D341Med (cell line): ENCODE data around the gene ZDHHC3.
"Not testable (repeated sequence)": the region's sequence is repeated elsewhere in the genome, so short reads cannot be mapped to it uniquely, and the experiment has no call there.

ENCODE experiments used
- DNase-seq: peaks from one replicate; pipeline ENCODE4 v3.0.0; 2012; ENCODE audit warnings: low spot score

The ZDHHC3 gene

GRCh38 chr3:44995142-44995770, 19.3 kb upstream of the ZDHHC3 start:
- DNase-seq, result peak; percentile 67

GRCh38 chr3:44993471-44994205, 17.7 kb upstream of the ZDHHC3 start:
- DNase-seq, result no peak

DNA sequence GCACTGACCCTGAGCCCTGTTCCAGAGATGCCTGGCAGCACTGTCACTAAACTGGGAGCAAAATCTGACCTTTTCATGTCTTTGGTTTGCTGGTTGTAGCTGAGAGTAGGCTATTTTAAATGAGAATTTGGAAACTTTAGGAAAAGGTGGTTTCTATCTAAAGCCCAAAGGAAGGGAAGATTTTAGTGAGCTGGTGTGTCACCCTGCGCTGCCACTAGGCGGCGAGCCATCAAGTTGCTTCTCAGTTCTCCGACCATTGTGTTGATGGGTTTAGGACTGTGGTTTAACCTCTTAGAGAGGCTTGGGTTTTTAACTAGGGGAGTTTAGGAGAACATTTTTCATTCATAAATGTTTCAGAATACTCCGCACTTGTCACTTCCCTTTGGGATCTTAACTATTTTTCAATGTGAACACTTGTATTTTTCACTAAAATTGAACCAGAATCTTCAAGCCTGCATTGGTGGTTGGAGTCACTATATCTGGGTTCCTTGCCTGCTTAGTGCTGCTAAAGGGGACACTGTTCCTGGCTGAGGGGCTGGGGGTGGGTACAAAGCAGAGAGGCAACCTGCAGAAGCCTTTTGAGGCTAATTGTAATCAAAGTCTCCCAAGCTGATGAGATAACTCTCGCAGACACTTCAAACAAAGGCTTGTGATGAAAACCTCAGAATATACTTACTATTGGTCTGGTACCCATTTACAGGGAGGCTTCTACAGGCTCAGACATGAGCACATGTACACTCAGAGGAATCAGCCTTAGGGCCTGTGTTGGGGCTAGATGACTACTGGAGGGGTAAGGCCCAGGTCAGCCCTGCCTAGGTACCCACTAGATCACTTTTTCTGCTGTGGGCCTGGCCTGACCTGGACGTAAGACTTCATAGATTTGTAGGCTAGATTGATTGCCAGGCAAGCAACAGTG, 16.8 kb upstream of the ZDHHC3 start:
- DNase-seq, result peak; percentile 57

GRCh38 chr3:44991326-44991725, 15.4 kb upstream of the ZDHHC3 start:
- no peak for DNase-seq

- no peak for DNase-seq
Measured at GRCh38 chr3:44989636-44990373, 13.8 kb upstream of the ZDHHC3 start.

GRCh38 chr3:44989141-44989540, 13.2 kb upstream of the ZDHHC3 start:
- no peak for DNase-seq

DNA sequence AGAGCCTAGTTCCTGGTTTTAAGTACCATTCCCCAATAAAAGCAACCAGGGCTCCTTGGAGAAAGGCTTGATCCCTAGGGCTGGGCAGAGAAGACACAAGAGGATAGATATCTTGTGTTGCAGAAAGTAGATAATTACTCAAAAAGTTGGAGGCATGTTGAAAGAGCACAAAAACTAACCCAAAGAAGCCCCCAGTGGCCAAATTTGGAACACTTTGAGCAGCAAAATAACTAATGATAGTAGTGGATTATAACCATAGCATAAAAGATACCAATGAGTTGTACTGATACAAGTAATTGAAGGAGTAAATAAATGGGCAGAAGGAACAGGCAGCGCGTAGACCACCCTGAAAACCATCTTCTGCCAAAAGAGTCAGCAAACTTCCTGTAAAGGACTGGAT, 12.1 kb upstream of the ZDHHC3 start:
- DNase-seq, result no peak

DNA sequence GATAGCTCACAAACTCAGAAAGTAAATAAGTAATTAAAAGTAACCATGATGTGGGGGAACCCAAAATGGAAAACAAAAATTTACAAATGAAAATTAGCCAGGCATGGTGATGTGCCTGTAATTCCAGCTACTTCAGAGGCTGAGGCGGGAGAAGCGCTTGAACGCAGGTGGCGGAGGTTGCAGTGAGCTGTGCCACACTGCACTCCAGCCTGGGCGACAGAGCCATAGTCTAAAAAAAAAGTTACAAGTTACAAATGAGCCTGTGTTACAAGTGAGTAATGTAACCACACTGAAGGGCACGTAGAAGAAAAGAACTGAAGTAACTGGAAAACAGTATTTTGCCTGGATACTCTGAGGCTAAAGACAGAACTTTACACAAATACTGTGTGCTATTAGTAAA, 11.4 kb upstream of the ZDHHC3 start:
- no peak for DNase-seq

GRCh38 chr3:44986330-44986729, 10.4 kb upstream of the ZDHHC3 start:
- not testable (repeated sequence) for DNase-seq

- no peak for DNase-seq
Measured at GRCh38 chr3:44984335-44984734, 8.4 kb upstream of the ZDHHC3 start.

DNA sequence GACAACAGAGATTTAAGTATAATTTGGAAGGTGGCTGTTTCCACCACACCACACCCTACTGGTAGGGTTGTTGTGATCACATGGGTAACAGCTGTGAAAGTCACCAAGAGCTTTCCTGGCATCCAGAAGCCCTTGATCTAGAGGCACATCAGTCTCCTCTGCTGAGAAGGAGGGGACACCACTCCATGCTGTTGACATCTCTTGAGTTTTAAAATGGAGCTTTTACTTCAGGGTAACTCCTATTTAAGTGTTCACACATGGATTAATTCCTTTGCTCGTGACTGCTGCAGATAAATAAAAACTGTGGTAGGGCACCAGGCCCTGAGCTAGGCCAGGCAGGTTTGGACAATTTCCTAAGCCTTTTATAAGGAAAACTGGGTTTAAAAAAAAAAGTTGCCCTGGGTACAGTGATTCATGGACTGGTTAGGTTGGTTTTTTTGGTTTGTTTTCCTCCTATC, 7.5 kb upstream of the ZDHHC3 start:
- no peak for DNase-seq

DNA sequence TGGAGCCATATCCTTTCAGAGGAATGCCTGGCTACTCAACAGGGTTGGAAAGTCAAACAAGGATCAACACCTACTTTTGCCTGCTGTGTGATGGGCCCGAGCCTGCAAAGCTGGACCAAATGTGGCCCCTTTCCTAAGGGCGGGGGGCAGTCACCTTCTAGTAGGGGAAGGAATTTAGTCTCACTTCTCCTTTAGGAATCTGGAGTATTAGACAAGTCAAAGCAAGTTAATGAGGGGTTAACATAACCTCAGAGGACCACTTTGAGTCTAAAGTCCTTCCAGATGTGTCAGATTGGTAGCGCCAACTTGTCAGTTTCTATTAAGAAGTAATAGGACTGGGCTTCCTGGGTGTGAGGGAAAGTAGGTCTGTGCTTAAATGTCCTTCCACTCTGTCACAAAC, 6.8 kb upstream of the ZDHHC3 start:
- no peak for DNase-seq

DNA sequence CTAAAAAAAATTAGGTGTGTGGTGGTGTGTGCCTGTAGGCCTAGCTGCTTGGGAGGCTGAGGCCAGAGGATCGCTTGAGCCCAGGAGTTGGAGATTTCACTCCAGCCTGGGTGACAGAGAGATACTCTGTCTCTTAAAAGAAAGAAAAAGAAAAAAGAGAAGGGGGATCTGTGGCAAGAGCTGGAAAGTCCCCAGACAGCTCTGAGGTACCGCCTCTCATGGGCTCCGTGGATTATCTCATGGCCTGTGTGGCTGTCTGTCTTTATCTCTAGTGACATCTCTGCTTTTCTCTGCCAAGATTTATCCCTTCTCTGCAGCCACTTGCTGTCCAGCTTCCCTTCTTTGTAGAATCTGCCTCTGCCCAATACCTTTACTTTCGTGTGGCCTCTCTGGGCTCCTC, 5.8 kb upstream of the ZDHHC3 start:
- no peak for DNase-seq

GRCh38 chr3:44981220-44981619, 5.2 kb upstream of the ZDHHC3 start:
- no peak for DNase-seq

- DNase-seq, result no peak
Measured at GRCh38 chr3:44974416-44974815, 1.6 kb downstream of the ZDHHC3 start.

- no peak for DNase-seq
Measured at GRCh38 chr3:44970926-44971490, 5.0 kb downstream of the ZDHHC3 start.

DNA sequence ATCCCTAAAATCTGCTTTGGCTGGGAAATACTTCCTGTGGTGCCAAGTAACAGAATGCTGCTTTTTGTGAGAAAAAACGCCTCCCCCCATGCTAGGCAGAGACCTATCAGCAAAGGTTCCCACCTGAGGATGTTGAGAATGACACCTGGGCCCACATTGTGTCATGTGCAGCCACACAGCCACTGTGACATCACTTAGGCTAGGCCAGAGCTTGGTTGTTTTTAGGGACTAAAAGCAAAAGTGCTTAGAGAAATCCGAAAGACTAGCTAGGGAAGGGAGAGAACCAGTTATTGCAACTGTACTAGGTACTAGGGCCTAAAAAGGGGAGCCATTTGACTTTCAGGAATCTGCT, 6.2 kb downstream of the ZDHHC3 start:
- no peak for DNase-seq

DNA sequence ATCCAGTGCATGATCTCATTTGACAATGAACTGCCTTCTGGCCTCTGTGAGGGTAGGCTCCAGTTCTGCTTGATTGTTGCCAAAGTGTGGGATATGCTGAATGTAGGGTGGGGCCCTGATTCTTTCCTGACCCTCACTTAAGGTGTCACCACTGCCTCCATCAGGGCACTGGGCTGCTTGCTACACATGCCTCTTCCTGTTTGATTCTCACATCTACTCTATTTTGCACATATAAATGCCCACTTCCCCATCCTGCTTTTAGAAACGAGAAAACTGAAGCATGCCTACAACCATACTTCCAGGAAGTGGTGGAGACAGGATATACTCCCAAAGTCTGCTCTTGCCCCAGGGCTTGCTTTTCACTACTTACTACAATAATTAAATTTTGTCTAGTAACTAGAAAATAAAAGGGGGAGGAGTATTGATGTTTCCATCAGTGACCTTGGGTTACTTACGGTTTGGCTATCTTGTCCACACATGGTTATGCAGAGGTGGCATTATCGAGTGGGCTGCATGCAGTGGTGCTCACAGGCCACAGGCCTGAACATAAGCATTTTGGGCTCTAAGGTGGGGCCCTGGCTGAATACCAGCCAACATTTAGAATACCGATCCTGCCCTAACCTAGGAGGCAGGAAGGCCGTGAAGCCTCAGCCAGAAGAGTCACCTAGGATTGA, 6.7 kb downstream of the ZDHHC3 start:
- no peak for DNase-seq

- DNase-seq, result no peak
Measured at GRCh38 chr3:44968447-44968858, 7.5 kb downstream of the ZDHHC3 start.

DNA sequence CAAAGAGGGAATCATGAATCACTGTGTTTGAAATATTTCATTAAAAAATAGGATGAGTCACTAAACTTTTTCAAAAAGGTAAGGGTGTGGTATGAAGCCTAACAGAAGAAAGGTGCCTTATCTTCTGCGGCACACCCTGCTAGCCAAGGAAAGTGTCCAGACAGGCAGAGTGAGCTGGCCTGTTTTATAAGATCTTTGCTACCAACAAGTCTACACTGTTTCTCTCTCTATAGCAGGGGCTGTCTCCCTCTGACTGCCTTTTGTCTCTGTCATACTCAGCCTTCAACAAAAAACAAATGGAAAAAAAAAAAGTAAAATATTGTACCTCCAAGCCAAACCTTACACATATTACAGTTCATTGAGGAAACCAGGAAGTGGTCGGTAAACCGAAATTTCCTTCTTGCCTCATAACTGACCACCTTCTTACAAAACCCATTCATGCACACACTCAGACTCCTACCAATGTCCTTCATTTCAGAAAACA, 9.1 kb downstream of the ZDHHC3 start:
- DNase-seq, result no peak

DNA sequence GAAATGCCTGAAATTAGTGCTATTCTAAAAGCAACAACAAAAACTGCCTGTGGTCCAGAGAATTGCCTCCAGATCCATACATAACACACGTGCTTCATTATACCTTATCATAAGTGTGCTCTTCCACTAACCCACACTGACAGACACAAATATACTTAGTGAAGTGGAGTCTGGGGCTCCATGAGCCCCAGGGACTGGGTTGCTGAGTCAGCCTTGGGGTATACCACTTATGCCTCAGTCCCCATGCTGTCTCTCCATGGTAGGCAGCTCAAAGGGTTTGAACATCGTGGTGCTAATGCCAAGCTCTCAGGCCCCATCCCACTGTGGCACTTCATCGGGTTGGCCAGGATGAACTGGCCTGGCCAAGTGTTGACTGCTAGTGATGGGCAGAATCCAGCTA, 10.8 kb downstream of the ZDHHC3 start:
- DNase-seq, result no peak
